Measurements from ENCODE around the gene TPM3.
"Not testable (repeated sequence)": the region's sequence is repeated elsewhere in the genome, so short reads cannot be mapped to it uniquely, and the experiment has no call there.

Gene TPM3

DNA sequence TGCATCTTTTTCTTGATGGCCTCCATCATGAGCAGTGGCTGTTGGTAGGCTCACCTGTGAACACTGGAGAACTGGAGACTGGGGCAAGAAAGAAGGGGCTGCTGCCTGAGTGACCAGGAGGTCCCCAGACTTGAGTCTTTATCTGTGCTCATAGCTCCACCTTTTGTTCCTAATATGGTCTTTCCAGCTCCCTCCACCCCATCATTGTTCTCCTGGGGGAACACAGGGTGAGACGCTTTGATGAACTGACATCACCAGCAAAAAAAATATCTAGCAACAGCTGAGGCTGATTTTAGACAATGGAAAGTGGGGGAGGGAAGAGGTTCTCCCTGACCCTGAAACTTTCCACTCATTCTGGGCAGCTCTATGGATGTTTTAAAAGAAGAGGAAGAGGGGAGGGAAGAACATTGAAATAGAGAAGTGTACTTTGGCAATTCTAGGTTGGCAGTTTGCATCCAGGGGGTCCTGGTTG, at the start of gene TPM3:
Gene TPM3, minus strand, starts transcription at position 111 of the 472 bp plus-strand sequence. Its CDS starts 82 bp downstream, at position 29.
- no peak for DNase-seq

- no peak for DNase-seq
Observed at GRCh38 chr1:154240294-154240833, 48.5 kb upstream of the TPM3 start.

DNA sequence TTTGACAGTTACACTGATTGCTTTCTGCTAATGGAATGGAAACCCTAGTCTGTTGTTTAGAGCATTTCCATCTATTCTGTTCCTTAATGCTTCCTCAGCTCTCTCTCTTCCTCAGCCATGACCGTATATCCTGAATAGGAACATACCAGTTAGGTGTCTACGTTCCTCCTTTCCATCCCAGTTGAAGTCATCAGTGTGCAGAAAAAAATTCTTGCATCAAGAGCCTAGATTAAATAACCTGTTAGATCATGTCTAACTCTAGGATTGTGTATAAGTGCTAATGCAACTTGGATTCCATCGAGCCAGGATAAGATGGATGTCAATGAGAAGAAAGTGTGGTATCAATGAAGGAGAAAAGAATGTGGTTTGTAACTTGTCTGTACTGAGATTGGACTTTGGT, 47.6 kb upstream of the TPM3 start:
- DNase-seq: no peak

GRCh38 chr1:154237880-154238506, 46.1 kb upstream of the TPM3 start:
- no peak for DNase-seq

DNA sequence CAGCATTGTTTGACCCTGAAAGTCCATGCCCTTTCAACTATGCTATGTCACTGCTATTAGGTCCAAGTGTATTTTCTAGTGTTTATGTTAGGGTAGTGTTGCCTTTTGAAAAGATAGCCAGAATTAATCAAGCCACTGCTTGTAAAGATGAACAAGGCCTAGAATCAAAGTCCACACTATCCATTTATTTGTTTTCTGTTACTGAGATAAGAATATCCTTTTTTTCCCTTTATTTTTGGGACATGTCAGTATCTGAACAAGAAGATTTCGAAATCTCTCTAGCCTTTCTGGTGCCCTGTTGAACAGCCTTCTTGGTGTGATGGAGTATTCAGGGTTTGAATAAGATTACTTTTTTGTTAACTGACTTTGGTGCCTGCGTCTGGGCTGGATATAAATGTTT, 45.5 kb upstream of the TPM3 start:
- no peak for DNase-seq

GRCh38 chr1:154236855-154237254, 45.0 kb upstream of the TPM3 start:
- no peak for DNase-seq

- not testable (repeated sequence) for DNase-seq
Observed at GRCh38 chr1:154233127-154233526, 41.2 kb upstream of the TPM3 start.

GRCh38 chr1:154231112-154231511, 39.2 kb upstream of the TPM3 start:
- not testable (repeated sequence) for DNase-seq

DNA sequence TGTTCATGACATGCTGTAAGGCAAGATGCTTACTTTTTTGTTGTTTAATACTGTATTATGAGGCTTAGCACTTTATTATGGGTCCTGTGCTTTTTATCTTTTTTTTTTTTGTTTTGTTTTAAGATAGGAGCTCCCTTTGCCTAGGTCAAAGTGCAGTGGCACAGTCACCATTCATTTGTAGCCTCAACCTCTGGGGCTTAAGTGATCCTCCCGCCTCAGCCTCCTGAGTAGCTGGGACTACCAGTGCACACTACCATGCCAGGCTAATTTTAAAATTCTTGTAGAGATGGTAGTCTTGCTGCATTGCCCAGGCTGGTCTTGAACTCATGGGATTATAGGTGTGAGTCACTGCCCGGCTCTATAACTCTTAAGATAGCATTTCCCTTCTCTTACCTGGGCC, 33.5 kb upstream of the TPM3 start:
- no peak for DNase-seq

DNA sequence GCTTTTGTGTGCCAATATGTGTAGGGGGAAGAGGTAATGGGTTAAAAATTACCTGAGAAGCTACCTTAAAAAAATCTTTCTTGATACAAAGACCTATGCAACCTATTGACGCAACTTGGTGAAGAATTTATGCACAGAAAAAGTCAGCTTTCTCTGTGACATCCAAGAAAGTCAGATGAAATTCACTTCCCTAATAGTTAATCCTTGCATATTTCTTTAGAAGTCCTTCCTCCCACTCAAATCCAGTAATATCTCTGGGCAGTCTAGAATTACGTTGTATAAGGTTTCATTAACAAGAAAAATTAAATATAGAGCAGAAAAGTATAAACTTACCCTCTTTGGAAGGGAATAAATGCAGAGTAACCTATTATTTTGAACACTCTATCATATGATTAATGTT, 31.7 kb upstream of the TPM3 start:
- DNase-seq: no peak

- DNase-seq: no peak
Observed at GRCh38 chr1:154222918-154223317, 31.0 kb upstream of the TPM3 start.

DNA sequence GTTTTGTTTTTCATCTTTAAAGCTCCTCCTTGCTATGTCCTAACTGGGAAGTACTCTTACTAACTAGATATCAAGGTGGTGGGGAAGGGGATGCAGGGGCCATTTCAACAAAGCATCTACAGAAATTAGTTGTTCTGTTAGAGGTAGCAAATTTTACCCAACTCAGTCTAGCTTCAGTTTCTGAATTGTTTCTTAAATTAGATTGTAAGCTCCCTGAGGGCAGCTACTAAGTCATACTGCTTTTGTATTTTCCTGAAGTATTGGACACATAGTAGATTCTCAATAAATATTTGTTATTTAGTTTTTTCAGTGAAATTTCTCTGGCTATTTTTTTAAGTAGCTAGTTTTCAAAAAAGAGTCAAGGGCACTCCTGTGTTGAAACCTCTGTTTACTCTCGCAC, 30.6 kb upstream of the TPM3 start:
- no peak for DNase-seq

DNA sequence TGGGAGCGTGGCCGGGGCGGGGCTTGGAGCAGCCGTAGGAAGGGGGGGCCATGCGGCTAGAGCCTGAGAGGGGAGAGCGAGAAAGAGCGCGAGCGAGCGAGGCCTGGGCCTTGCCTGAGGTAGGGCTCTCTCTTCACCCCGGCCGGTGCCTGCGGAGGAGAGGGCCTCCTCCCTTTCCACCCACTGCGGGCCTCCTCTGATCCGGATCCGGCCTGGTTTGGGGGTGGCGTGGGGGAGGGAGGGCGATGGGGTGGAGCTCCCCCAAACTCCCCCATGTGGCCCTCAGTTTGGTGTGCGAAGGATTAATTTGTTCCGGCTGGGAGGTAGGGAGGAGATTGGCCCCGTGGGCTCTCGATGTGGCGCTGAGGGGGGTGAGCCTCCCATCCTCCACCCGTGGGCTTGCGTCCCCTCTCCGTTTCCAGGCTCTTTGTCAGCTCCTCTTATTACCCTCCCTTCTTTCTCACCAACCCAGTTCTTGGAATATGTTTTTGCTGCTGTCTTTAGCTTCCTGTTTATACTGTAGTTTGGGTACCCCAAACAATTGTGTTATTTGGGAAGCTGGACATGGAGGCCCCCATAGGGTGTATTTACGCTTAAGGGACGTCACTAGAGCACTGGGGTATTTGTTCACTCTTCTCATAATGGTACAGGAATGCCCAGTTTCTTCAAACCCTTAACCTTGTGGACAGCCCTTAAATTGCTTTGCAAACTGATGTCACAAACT, 29.5 kb upstream of the TPM3 start:
- peak; percentile 71 for DNase-seq

DNA sequence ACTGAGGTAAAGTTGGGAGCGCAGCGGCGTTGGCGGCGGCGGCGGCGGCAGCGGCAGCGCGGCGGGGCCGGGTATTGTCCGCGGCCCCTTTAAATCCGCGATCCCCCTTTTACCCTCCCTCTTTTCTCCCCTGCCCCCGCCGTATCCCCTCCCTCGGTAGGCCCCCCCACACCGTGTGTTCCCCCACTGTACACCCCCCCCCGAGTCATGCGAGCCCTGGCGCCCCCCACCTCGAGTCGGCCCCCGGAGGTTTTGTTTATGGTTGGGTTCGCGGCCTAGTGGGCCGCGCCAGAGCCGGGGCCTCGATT, 29.0 kb upstream of the TPM3 start:
- no peak for DNase-seq

GRCh38 chr1:154220071-154220969, 28.4 kb upstream of the TPM3 start, which contains the start of gene UBAP2L:
Gene UBAP2L (plus strand): TSS chr1:154220955. CDS start chr1:154225124, 4,169 bp downstream.
- DNase-seq: peak; percentile 98

GRCh38 chr1:154219541-154219940, 27.6 kb upstream of the TPM3 start:
- DNase-seq: peak; percentile 10

GRCh38 chr1:154218545-154218944, 26.6 kb upstream of the TPM3 start:
- no peak for DNase-seq

GRCh38 chr1:154213274-154213673, 21.4 kb upstream of the TPM3 start:
- DNase-seq: peak; percentile 8

- DNase-seq: no peak
Observed at GRCh38 chr1:154212083-154212482, 20.2 kb upstream of the TPM3 start.

GRCh38 chr1:154208677-154209388, 16.9 kb upstream of the TPM3 start:
- no peak for DNase-seq

DNA sequence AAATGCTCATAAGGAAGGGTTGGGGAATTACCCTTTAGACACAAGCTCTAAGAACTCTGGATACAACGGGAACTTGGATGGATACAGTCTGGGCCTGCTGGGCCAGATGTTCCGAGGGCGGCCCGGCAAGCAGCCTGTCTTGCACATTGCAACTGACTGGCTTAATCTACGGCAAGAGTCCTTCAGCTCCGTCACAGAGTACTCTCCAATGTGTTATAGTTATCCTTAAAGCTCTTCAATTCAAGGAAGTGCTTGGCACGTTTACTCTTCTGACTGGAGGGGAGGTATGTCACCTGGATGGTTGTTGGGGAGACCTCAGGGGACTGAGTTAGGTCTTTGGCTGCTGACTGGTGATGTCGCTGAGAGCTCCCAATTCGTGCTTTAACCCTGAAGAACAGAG, 15.4 kb upstream of the TPM3 start:
- no peak for DNase-seq

DNA sequence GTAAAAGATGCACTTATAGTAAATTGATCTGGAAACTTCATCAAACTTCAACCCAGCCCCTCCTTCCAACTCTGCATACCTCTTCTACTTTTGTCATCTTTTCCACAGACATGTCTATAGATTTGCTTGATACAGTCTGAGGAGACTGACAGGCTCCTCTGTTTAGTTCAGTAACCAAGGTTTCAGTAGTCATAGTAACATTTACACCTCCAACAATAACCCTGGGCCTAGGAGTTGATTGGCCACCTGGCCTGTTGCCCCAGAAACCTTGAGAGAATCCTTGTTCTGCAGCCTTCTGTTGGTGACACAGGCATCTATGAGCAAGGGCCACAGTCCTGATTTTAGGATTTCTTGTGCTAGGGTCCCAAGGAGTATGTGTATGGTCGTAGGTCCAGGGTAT, 14.3 kb upstream of the TPM3 start, which contains the start of gene CFAP141:
Gene CFAP141, minus strand, starts transcription at position 138 of the 400 bp plus-strand sequence. Its CDS starts 26 bp downstream, at position 112.
- peak; percentile 34 for DNase-seq

Measured in stimulated activated CD4-positive, alpha-beta T cell treated with anti-CD3 and anti-CD28 coated beads, Interleukin-4, amount 100 ng/mL, for 24 hours (primary cell).